Activated gamma-delta T cell treated with anti-CD3 and anti-CD28 coated beads, Interleukin-2, amount 50 U/mL, for 16 hours (primary cell): ENCODE data around the gene RBMXL3.

Experiments
- DNase-seq: peaks from one replicate; pipeline ENCODE4 v3.0.0-alpha.2; 2020; ENCODE audit warnings: low read depth

Gene RBMXL3

DNA sequence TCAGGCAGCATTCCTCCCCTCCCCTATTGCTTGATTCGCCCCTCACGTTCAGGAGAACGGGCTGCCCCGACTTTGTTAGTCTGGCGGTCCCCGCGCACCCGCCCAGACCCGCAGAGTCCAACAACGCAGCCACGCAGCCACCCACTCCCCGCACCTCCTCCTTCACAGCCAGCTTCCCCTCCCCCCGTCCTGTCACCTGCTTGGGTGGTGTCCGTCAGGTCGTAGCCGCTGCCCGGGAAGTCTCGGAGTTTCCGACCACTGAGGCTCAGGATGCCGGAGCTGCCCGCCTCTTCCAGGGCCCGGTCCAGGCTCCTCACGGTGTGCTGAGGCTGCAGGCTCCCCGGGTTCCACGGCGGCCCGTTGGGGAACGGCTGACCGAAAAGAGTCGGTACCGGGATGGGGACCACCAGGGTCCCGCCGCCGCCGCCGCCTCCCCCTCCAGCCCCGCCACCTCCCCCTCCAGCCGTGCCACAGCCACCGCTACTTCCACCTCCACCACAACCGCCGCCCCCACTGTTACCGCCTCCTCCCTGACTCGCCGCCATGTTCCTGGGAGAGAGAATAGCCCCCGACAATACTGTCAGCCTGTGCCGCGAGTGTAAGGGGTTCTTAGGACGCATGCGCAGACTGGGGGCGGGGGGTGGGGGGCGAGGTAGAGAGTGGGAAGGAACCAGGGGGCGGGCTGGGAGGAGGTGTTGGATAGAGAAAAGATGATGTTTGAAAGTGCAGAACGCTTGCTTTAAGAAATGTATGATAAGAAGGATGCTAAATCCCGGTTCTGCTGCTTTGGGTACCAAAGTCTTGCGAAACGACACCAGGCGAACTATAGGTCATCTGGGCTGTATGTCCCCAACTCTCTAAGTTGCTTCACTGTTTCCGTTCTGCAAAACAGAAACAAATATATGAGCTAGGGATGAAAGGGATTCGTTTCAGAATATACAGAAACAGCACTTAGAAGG lies 44.6 kb downstream of the RBMXL3 start, which contains the start of gene LRCH2:
Gene LRCH2 (minus strand): TSS at position 600 of the 959 bp plus-strand sequence. CDS start 55 bp downstream, at position 545.
- DNase-seq: no peak

DNA sequence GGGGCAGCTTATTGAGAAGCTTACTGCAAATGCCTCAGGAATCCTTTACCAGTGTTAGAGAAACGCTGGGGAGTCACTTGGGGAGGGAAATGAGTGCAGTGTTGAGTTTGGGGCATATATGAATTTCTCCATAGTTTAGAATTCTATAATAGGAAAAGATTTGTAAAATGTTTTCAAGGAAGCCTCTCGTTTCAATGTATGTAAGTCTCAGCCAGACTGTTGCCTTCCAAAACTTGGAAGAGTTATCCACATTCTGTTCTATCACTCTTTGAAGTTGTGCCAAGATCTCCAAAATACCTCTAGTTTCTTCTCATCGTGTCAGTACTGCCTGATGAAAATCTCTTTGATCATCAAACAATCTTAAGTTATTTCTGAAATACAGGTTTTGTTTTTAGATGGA lies 45.3 kb downstream of the RBMXL3 start:
- no peak for DNase-seq

DNA sequence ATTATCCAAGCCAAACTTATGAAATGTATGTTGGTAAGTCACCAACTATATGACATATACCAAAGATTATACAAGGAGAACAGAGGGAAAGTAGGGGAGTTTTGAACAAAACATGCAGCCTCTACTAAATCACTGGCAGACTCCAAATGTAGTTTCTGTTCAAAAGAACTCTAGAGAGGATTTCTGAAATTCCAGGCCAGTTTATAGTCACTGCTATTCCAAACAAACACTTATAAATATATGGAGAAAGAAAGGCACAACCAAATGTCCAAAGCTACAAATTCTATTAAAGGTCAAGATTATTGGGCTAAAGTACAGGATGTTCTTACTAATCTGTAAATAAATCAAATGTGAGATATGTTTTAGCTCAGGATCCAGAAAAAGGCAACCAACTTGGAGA lies 47.4 kb downstream of the RBMXL3 start:
- no peak for DNase-seq

DNA sequence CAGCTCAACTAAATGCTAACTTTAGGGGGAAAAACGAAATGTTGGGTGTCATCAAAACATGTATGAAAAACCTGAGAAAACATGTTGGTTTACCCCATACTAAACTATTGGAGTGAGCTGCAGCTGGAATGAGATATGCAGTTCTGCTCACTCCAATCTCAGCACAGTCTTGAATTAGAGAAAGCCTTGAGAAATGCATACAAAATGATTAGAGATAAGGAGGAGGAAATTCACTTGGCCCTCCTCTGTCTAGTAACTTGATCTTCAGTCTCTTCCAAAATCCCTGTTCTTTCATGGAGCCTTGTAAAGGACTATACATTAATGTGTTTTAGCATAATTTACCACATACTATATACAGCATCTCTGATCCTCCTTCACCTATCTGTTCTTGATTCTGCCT lies 47.8 kb downstream of the RBMXL3 start:
- DNase-seq: no peak
